Measurements from ENCODE around the gene RPS16.

RPS16 gene

DNA sequence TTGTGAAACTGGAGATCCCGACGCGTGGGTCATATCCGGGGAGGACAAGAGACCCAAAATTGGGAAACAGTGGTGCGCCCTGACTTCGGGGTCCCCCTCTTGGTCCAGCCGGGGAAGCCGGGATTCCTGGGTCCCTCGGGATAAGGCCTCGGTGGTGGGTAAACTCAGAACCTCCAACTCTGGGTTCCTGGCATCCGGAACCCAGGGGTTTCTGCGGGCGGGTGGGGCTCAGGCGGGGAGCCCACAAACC lies 28.4 kb downstream of the RPS16 start:
- DNase-seq (ENCODE audit: low spot score) = no peak

DNA sequence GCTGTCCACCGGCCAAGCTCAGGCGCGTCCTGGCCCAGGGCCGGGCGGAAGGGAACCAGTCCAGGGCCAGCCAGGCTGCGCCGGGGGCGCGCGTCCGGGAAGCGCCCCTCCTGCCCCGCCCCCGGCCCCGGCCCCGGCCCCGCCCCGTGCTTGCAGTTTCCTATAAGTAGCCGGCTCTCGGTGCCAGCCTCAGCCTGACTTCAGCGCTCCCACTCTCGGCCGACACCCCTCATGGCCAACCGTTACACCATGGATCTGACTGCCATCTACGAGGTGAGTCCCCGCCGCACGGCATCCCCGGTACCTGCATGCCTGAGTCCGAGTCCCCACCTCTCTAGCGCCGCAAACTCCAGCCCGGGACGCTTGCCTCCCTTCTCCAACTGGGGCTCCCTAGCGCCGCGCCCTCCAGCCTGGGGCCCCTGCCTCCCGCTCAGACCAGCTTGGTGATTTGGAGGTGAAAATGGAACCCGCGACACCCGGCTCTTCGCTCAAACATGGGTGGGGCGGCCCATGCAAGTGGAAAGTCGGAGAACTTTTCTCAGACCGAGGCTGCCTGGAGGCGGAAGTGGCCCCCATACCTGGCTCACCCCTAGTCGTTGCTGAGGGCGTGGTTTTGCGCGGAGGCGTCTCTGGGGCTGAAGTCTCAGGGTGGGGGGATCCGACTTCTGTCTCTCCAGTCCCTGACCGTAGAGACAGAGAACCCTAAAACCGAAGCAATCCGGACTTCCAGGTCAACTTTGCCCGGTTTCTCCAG lies 28.9 kb downstream of the RPS16 start, which contains the start of gene ZFP36:
ZFP36 (plus strand) TSS at position 192 of the 754 bp plus-strand sequence; CDS start at position 250, 58 bp downstream.
- DNase-seq (ENCODE audit: low spot score) = peak; percentile 89

DNA sequence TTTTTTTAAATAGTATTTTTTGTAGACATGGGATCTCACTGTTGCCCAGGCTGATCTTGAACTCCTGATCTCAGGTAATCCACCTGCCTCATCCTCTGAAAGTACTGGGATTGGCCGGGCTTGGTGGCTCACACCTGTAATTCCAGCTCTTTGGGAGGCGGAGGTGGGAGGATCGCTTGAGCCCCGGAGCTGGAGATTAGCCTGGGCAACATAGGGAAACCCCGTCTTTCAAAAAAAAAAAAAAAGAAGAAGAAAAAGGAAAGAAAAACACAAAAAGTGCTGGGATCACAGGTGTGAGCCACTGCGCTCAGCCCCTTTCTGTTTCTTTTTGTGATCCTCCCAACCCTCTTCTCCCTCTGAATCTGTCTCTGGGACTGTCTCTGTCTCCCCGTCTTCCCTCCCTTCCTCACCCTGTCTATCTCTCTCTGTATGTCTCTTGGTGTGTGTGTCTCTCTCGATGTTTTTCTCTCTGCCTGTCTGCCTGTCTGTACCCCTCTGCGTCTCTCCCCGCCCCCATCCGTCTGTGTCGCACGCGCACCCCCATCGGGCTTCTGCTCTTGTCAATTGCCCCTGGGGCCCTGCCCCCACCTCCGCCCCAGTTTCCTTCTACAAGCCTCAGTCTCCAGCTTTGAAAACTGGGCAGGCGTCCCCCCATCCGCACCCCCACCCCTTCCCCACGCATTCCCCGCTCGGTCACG lies 29.6 kb downstream of the RPS16 start:
- peak; percentile 84 for DNase-seq (ENCODE audit: low spot score)

DNA sequence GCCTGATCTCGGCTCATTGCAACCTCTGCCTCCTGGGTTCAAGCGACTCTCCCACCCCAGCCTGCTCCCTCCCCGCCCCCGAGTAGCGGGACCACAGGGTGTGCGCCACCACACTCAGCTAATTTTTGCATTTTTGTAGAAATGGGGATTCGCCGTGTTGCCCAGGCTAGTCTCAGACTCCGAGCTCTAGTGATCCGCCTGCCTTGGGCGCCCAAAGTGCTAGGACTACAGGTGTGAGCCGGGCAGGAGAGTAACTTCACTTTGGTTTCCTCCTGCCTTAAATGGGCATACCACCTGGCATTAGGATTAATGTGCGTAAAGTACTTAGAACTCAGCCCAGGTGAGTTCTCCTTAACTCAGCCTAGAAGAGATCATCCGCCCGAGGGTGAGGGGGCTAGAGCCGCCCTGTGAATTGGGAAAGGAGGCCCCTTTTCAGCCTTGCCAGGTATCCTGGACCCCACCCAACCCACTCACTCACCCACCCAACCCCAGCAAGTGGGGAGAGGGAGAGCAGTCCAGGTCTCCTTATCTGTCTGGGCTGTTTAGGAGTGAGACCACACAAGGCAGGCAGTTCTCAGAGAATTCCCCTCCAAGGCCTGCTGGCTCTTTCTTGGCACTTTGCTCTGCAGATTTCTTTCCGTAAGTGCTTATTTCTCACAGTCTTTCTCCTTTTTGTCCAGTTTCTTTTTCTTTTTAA lies 30.3 kb downstream of the RPS16 start:
- peak; percentile 37 for DNase-seq (ENCODE audit: low spot score)

DNA sequence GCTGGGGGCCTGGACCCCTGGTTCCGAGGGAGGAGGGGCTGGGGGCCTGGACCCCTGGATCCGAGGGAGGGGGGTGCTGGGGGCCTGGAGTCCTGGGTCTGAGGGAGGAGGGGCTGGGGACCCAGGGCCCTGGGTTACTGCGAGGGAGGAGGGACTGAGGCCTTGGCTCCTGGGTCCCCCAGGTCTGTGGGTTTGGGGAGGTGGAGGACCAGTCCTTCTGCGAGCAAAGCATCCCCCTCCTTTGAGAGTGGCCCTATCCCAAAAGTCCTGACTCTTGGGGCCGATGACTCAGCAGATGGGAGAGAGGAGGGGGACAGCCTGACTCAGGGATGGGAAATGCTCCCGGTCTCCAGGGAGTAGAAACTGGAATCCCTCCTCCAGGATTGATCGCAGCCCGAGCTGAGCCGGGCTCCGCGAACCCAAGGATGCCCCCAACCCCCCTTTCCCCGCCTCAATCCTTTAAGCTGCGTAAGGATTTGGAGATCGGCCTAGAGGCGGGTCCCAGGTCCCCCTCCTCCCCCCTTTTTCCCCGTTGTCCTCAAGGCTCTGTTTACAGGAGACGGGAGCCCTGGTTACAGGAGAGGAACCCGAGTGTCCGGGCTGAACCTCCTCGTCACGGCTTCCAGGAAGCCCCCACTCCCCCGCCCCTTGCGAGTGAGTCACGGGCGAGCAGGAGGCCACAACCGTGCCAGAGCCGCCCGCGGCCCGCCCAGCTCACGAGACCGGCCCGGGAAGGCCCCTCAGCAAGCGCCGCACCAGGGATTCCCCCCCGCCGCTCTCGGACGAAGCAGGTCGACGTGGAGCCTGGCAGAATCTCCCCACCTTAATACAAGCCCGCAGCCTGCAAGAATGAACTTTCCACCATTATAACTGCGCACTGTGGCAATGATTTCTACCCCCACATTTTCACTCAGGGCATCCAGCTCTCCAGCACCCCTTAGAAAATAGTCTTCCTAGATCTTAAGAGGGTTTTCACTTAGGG lies 32.1 kb downstream of the RPS16 start:
- peak; percentile 72 for DNase-seq (ENCODE audit: low spot score)

DNA sequence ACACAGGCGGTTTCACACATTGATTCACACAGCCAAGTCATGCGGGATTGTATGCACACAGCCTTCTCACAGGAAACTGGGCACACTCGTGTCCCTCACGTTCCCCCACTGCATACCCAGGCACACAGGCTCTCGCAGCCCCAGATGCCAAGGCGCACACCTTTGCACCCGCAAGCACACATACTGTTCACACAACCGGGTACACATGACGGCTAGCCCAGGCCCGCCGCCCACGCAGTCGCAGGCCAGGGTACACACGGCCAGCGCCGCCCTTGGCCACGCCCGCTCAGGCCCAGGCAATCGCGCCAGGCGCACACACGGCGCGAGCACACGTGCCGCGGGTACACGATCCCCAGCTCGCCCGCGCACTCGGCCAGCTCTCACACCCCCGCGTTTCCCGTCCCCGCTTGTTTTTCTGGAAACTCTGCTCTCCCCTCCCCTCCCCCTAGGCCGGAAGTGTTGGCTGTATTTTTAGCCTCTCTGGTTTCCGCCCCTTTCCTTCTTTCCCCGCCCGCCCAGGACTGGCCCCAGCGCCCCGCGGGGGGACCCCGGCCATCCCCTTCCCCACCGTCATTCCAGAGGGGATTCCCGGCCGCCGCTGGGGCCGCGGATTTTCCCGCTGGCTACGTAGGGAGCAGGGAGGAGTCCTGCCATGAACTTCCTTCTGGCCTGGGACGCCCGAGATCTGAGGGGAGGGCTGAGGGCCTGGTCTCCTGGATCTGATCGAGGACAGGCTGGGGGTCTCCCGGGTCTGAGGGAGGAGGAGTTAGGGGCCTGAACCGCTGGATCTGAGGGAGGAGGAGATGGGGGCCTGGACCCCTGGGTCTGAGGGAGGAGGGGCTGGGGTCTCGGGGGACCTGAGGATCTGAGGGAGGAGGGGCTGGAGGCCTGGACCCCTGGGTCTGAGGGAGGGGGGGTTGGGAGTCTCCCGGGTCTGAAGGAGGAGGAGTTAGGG lies 33.1 kb downstream of the RPS16 start:
- DNase-seq (ENCODE audit: low spot score) = peak; percentile 78

DNA sequence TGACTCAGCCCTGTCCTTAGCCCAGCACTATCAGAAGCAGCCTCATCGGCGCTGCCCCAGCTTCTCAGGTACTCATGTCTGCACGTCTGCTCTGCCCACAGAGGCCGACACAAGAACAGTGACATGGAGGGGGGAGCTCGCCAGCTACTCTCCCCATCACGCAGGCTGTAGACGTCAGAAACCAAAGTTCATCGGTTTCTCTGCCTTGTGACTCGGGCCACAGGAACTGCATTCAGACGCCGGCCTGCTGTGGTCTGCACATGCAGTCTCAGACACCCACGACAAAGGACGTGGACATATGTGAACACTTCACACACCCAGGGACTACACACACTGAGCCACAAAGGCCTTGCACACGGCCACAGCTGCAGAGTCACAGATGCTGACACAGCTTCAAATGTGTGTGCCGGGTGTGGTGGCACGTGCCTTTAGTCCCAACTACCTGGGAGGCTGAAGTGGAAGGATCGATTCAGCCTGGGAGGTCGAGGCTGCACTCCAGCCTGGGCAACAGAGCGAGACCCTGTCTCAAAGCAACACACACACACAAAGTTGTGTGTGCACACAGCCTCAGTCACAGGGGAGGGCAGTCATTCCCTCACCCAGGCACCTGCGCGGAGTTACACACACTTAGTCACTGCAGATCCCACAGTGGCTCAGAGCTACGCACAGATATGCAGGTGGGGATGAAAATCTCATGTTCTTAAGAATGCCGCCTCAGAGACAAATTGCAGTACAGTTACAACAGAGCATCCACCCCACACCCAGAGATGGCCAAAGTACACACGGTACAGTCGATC lies 34.0 kb downstream of the RPS16 start:
- DNase-seq (ENCODE audit: low spot score) = peak; percentile 84

DNA sequence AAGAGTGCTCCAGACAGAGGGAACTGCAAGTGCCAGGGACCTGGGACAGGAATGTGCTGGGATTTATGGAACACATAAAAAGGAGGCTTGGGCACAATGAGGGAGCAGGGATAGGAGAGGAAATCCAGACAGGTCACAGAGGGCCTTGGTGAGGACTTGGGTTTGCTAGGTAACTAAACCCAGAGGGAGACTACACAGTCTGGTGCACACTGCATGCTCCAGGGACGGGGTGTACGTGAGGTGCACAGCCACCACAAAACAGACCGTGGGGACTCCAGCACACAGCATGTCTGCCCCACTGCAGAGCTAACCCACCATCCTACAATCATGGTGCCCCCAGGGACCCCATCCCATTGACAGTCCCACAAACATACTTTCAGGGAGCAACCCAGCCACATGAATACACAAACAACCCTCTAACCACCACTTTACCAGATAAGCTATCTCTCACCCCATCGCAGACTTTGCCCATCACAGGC lies 34.6 kb downstream of the RPS16 start:
- DNase-seq (ENCODE audit: low spot score) = peak; percentile 45

DNA sequence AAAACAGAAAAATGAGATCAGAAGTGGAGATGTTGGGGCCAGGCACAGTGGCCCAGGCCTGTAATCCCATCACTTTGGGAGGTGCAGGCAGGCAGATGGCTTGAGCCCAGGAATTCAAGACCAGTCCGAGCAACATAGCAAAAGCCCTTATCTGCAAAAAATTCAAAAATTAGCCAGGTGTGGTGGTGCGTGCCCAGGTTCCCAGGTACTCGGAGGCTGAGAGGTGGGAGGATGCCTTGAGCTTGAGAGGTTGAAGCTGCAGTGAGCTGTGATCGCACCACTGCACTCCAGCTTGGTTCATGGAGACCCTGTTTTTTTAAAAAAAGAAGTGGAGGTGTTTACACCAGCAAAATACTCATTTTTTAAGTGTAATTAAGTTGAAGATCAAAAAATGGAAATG lies 35.7 kb downstream of the RPS16 start:
- DNase-seq (ENCODE audit: low spot score) = no peak

DNA sequence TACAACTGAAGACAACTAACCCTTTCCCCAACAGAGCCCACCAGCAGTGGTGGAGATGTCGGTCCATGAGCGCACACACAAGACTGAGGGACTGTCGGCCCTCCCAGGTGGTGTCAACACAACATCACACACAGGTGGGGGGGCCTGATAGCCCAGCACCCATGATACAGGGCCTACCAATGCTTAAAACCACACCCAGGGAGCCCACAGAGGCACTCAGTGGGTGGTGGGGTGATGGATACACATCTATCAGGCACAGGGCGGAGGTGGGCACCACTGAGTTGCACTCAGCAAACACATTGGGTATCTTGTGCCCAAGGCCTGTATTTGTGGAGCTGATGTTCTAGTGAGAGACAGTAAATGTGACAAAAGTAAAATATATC lies 36.1 kb downstream of the RPS16 start:
- DNase-seq (ENCODE audit: low spot score) = no peak

DNA sequence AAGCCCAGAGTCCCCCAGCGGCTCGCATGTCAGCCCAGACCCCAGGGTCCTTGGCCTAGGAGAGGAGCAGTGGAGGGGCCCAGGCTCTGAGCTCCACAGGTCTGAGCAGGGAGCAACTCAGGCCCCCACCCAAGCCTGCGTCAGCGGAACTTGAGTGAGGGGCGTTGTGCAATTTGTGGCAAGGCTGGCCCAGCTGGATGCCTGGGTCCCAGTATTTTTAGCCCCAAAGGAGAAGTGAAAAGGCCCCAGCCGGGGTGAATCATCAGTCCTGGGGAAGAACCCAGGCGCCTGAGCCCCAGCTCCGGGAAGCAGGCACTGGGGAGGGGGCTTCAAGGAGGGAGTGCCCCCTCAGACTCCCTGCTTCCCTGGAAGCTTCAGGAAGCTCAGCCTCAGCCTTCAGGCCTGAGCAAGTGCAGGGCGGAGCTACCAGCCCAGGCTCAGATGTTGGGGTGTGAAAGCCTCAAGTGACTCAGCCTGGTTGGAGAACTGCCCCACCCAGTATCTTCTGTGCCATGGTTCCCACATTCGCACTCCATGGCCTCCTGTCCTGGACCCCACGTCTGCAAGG lies 37.4 kb downstream of the RPS16 start:
- peak; percentile 38 for DNase-seq (ENCODE audit: low spot score)

DNA sequence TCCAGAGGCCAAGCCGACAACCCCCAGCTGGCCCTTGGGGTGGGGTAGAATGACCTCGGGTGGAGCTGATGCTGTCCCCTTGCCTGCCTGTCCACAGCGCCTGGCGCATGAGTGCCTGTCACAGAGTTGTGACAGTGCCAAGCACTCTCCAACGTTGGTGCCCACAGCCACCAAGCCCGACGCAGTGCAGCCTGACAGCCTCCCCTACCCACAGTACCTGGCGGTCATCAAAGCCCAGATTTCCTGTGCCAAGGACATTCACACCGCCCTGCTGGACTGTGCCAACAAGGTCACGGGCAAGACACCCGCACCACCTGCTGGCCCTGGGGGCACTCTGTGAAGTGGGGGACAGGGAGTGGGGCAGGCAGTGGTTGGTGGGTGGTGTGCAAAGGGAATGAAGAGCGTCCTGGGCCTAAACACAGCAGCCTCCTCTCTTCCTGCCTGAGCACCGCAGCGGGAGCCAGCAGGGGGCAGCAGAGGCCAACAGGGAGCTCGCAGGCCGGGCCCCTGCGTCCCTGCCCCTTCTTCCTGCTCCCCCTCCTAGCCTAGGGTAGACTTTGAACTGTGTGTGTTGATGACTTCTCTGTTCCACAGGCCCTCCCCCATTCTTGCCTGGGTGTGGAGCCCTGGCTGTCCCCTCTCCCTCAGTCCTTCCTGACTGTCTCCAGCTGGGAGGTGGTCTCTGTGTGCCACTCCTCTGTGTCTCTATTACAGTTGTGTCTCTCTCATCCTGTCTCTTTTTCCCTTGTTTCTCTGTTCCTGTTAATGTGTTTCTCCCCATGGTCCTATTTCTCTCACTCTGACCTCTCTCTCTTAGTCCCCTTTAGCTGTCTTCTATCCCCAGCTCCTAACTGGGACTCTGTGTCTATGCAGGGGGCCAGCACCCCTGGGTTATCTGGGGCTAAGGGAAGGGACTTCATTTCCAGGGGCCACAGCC lies 38.1 kb downstream of the RPS16 start:
- DNase-seq (ENCODE audit: low spot score) = peak; percentile 92

DNA sequence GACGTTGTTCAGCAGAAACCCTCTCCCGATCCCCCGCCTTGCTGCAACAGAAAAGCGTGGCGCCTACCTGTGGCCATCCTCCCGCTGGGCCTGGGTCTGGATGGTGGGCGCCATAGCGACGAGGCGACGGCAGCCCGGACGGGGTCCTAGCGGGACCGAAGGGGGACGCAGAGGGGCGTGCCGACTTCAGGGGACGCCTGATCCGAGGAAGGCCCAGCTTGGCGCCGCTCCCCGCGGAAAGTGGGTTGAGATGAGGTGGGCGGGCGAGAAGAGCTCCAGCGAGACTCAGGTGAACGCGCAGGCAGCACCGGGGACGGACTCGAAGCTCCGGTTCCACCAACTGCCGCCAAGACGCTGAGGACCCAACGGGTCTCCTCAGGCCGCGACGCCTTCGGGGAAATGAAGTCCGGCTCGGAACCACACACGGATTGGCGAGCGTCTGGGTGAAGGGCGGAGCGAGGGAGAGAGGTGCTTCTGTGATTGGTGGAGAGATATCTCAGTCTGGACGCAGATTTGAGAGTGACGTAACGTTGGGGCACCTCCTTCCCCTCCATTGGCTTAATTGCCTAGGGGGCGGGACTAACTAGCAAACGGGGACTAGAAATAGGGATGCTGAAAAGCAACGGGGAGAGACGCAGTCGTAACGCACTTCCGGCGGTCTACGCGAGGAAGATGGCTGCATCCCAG lies 44.9 kb downstream of the RPS16 start, which contains the start of the genes MED29 and PAF1:
MED29 (plus strand) TSS at position 628 of the 687 bp plus-strand sequence; CDS start at position 673, 45 bp downstream.
PAF1 (minus strand) TSS at position 356 of the 687 bp plus-strand sequence; CDS start at position 114, 242 bp downstream.
- peak; percentile 100 for DNase-seq (ENCODE audit: low spot score)

DNA sequence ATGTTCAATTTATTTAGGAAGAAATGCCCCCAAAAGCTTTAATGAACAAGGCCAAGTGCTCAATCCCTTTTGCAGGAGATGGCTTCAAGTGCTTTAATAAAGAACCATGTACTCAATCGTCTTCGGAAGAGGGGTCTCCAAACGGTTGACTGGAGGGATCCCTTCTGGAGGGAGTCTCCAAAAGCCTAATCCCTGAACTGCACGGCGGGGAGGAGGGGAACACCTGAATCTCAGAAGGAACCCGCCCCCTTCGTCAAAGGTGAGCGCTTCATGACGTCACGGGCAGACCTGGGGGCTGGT lies 45.3 kb downstream of the RPS16 start:
- no peak for DNase-seq (ENCODE audit: low spot score)

DNA sequence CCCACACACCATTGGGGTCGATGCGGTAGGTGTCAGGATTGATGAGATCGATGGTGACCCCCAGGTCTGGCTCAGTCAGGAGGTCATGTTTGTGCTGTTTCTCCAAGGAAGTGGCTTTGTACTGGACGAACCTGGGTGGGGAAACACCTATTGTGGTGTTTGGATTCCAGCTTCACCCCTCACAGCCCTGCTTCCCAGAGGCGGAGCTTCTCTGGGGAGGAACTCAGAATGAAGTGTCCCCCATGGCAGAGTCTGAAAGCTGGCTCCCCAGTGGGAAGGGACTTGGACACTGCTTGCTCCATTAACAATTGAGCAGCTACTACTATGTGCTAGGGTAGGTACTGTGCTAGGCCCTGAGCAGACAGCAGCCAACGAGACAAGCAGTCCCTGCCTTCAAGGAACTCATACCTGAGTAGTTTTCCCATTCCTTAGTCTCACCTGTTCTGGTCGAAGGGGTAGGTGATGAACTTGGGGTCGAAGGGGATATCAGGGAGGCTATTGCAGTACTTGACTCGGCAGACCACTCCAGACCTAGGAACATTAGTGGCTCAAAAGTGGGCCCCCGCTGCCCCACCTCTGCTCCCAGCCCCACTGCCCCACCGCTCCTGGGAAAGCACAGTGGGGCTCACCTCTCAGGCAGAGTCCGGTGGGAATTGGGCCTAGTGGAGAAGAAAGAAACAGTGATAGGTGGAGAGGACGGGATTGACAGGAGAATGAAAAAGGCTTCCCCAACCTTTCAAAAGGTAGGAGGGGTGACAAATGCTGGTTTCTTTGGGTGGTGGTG lies 45.9 kb downstream of the RPS16 start:
- no peak for DNase-seq (ENCODE audit: low spot score)

DNA sequence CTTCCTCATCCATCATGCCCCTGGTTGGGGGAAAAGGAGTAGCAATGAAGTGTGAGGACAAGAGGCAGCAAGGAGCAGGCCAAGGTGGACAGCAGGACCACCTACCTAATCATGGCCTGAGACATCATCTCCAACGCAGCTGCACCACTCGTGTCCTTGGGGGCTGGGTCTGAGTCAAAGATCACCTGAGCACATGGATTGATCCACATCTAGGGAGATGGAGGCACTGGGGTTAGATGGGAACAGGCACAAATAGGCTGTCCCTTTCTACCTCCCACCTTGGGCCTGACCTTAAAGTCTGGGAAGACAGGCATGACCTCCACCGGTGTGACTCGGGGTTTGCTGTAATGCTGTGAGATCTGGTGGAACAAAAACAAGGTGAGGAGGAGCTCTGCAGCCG lies 47.1 kb downstream of the RPS16 start:
- DNase-seq (ENCODE audit: low spot score) = no peak

DNA sequence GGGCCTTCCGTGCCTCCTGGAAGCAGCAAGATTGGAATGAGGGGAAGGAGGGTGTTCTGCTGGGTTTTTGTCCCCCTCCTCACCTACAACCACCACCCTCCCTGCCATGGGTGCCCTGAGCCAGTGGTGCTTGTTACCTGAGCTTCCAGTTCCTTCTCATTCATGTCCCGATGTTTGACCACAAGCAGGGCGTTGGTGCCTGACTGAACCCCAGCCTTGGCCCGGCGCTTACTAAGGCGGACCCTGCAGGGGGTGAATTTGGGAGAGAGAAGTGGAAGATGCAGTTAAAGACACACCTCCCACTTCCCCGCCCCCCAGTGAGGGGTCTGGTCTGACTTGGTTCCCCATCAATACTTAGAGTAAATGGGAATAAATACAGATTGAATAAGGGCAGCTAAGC lies 49.2 kb downstream of the RPS16 start:
- no peak for DNase-seq (ENCODE audit: low spot score)
